ENCODE measurements around the gene SUV39H1. TPM values are rescaled to one million over a fixed set of nuclear protein-coding genes. Genes with fewer than 3 reads are reported as not detected.

Gene SUV39H1
- total RNA-seq, 1 donor from 2014 or later: 4.7 TPM

DNA sequence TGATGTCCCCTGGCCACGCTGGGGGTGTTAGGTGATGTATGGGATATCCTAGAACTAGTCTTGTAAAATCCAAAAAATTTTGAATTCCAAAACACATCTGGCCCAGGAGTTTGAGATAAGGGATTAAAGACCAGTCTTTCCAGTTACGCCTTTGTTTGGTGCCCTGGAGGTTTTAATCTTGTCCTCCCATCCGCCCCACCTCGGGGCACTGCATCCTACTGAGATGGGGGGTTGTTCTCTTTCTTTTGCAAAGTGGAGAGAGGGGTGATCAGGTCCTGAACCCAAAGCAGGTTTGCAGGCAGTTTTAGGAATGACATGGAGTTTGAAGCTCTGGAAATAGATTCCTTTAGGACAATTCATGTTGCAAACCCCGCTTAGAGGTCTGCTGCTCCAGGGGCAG is 1.8 kb downstream of the SUV39H1 start:
- peaks cover 12% of the 10 kb centered on the region for H3K9me3 Mint-ChIP-seq (ENCODE audit: unreplicated experiment)
- peaks cover 6% of the 10 kb centered on the region for H3K27me3 Mint-ChIP-seq (ENCODE audit: unreplicated experiment)
- no peak overlapping the region for H3K4me3 Mint-ChIP-seq (ENCODE audit: unreplicated experiment)
- DNase-seq: no peak
- no peak overlapping the region for H3K27ac Mint-ChIP-seq (ENCODE audit: unreplicated experiment)
- H3K4me1 Mint-ChIP-seq (ENCODE audit: low read depth, unreplicated experiment): peaks cover 15% of the 10 kb centered on the region
- TF ChIP-seq, protein P1, sequence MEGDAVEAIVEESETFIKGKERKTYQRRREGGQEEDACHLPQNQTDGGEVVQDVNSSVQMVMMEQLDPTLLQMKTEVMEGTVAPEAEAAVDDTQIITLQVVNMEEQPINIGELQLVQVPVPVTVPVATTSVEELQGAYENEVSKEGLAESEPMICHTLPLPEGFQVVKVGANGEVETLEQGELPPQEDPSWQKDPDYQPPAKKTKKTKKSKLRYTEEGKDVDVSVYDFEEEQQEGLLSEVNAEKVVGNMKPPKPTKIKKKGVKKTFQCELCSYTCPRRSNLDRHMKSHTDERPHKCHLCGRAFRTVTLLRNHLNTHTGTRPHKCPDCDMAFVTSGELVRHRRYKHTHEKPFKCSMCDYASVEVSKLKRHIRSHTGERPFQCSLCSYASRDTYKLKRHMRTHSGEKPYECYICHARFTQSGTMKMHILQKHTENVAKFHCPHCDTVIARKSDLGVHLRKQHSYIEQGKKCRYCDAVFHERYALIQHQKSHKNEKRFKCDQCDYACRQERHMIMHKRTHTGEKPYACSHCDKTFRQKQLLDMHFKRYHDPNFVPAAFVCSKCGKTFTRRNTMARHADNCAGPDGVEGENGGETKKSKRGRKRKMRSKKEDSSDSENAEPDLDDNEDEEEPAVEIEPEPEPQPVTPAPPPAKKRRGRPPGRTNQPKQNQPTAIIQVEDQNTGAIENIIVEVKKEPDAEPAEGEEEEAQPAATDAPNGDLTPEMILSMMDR (IDR thresholded peaks at IDR 0.05; ENCODE audit: partially characterized antibody, unreplicated experiment): no peak
- no peaks in the 10 kb centered on the region for H3K36me3 Mint-ChIP-seq (ENCODE audit: unreplicated experiment)

DNA sequence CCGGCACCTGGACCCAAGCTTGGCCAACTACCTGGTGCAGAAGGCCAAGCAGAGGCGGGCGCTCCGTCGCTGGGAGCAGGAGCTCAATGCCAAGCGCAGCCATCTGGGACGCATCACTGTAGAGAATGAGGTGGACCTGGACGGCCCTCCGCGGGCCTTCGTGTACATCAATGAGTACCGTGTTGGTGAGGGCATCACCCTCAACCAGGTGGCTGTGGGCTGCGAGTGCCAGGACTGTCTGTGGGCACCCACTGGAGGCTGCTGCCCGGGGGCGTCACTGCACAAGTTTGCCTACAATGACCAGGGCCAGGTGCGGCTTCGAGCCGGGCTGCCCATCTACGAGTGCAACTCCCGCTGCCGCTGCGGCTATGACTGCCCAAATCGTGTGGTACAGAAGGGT is 3.7 kb downstream of the SUV39H1 start:
- no peak for DNase-seq
- peaks cover 21% of the 10 kb centered on the region for H3K4me1 Mint-ChIP-seq (ENCODE audit: low read depth, unreplicated experiment)
- no peaks in the 10 kb centered on the region for H3K36me3 Mint-ChIP-seq (ENCODE audit: unreplicated experiment)
- H3K4me3 Mint-ChIP-seq (ENCODE audit: unreplicated experiment): no peak overlapping the region
- TF ChIP-seq, protein P1 (IDR thresholded peaks at IDR 0.05; ENCODE audit: partially characterized antibody, unreplicated experiment): no peak
- H3K27me3 Mint-ChIP-seq (ENCODE audit: unreplicated experiment): peaks cover 6% of the 10 kb centered on the region
- peaks cover 14% of the 10 kb centered on the region for H3K9me3 Mint-ChIP-seq (ENCODE audit: unreplicated experiment)
- H3K27ac Mint-ChIP-seq (ENCODE audit: unreplicated experiment): no peak overlapping the region

DNA sequence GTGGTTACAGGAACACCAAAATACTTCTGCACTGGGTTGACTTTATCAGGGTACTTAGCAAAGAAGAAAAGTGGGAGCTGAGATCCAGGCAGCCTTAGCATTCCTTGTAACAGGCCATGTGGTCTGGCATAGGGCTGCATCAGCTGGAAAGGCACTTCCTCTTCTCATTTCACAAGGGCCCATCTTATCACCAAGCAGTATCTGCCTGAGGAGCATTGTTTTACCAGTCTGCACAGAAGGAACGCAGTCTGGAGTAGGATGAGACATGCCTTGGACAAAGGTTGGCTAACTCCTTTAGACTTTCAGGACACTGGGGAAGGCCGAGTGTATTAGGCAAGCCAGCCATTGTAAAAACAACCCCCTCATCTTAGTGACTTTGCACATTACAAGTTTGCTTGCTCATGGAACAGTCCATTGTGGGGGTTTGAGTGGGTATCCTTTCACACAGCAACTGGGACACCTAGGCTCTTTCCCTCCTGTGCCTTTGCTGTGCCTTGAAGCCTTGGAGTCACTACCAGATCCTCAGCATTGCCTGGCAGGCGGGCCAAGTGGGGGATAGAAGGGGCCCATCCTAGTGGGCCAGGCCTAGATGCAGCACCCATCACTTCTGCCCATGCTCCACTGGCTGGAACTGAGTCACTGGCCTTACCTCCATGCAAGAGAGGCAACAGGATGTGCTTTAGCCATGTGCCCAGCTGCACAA is 4.6 kb downstream of the SUV39H1 start:
- Mint-ChIP-seq H3K27me3 (ENCODE audit: unreplicated experiment) (peaks cover 2% of the 10 kb centered on the region), H3K9me3 (ENCODE audit: unreplicated experiment) (peaks cover 6% of the 10 kb centered on the region)
- TF ChIP-seq, protein P1 (IDR thresholded peaks at IDR 0.05; ENCODE audit: partially characterized antibody, unreplicated experiment): no peak

DNA sequence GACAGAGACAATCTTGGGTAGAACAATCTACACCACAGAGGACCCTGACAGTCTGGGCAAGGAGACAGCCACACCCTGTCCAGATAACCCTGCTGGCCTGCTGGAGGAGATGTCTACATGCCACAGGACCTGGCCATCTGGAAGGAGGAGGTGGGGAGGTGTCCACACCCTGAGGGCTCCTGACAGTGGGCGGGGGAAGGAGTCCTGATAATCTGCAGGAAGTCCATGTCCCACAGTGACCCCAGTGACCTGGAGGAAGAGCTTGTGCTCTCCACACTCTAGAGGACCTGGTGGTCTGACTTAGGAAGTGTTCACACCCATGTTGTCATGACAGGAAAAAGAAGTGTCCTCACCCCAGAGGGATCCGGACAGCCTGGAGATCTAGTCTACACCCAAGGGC is 5.5 kb downstream of the SUV39H1 start:
- H3K27ac Mint-ChIP-seq (ENCODE audit: unreplicated experiment): no peak overlapping the region
- peaks cover 13% of the 10 kb centered on the region for H3K4me1 Mint-ChIP-seq (ENCODE audit: low read depth, unreplicated experiment)
- TF ChIP-seq, protein P1 (IDR thresholded peaks at IDR 0.05; ENCODE audit: partially characterized antibody, unreplicated experiment): no peak
- no peak overlapping the region for H3K4me3 Mint-ChIP-seq (ENCODE audit: unreplicated experiment)
- peaks cover 2% of the 10 kb centered on the region for H3K27me3 Mint-ChIP-seq (ENCODE audit: unreplicated experiment)
- H3K9me3 Mint-ChIP-seq (ENCODE audit: unreplicated experiment): peaks cover 6% of the 10 kb centered on the region
- DNase-seq: no peak
- H3K36me3 Mint-ChIP-seq (ENCODE audit: unreplicated experiment): no peaks in the 10 kb centered on the region

More for the DNA sequence above, 4.6 kb downstream of the SUV39H1 start:
- Mint-ChIP-seq H3K4me1 (ENCODE audit: low read depth, unreplicated experiment) (peaks cover 13% of the 10 kb centered on the region), H3K36me3 (ENCODE audit: unreplicated experiment) (no peaks in the 10 kb centered on the region), H3K27ac (ENCODE audit: unreplicated experiment) (no peak overlapping the region), H3K4me3 (ENCODE audit: unreplicated experiment) (no peak overlapping the region)
- no peak for DNase-seq

DNA sequence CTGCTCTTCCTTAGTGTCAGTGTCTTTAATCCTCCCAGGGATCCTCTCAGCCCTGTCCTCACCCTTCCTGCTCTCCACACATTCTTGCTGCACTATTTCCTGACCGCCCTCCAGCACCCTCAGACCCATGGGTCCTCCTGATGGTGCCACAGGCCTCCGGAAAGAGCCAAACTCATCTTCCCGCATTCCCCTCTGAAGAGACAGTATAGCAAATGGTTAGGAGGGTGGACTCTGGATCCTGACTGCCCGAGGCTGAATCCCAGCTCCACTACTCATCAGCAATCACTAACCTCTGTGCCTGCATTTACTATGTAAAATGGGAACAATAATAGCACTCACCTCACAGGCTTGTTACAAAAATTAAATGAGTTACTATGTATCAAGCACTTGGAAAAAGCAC is 6.2 kb downstream of the SUV39H1 start:
- H3K27me3 Mint-ChIP-seq (ENCODE audit: unreplicated experiment): peaks cover 2% of the 10 kb centered on the region
- H3K4me1 Mint-ChIP-seq (ENCODE audit: low read depth, unreplicated experiment): peaks cover 10% of the 10 kb centered on the region
- no peak overlapping the region for H3K4me3 Mint-ChIP-seq (ENCODE audit: unreplicated experiment)
- H3K27ac Mint-ChIP-seq (ENCODE audit: unreplicated experiment): no peak overlapping the region
- H3K36me3 Mint-ChIP-seq (ENCODE audit: unreplicated experiment): no peaks in the 10 kb centered on the region
- H3K9me3 Mint-ChIP-seq (ENCODE audit: unreplicated experiment): peaks cover 5% of the 10 kb centered on the region
- TF ChIP-seq, protein P1 (IDR thresholded peaks at IDR 0.05; ENCODE audit: partially characterized antibody, unreplicated experiment): no peak
- DNase-seq: no peak
